ENCODE data around the gene WASF1. TPM values are rescaled to one million over a fixed set of nuclear protein-coding genes. Genes with fewer than 3 reads are reported as not detected.
"Not testable (repeated sequence)": the region's sequence is repeated elsewhere in the genome, so short reads cannot be mapped to it uniquely, and the experiment has no call there.

Gene WASF1
- total and polyA plus RNA-seq, 12 donors, result 0.43 to 3.1 (median 0.99) TPM

DNA sequence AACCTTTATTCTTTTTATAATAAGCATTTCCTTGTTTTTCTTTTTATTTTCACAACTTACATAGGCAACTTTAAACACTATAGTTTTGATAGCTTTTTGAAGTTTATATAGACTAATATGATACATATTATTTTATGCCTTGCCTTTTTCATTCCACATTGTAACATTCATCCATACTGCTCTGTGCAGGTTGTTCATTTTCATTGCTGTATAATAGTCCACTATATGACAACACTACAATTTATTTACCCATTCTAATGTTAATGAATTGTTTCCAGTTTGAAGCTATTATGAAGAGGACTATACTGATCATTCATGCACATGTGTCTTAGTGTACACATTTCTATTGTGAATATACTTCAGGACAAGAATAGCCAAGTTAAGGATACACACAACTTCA lies 49.1 kb downstream of the WASF1 start:
- ATAC-seq (no peak), DNase-seq (no peak)
- no peak for TF ChIP-seq CTCF (IDR thresholded peaks at IDR 0.05)
- no peaks in the 10 kb centered on the region for H3K36me3 ChIP-seq
- H3K27me3 ChIP-seq, result no peaks in the 10 kb centered on the region
- H3K4me1 ChIP-seq, result no peaks in the 10 kb centered on the region
- no peak overlapping the region for H3K27ac ChIP-seq
- no peak overlapping the region for H3K4me3 ChIP-seq
- intact Hi-C loops (cut with DNase I), result no loop called here
- H3K9me3 ChIP-seq, result peaks cover 0 to 13% (median 0%) of the 10 kb centered on the region in 11 donors

DNA sequence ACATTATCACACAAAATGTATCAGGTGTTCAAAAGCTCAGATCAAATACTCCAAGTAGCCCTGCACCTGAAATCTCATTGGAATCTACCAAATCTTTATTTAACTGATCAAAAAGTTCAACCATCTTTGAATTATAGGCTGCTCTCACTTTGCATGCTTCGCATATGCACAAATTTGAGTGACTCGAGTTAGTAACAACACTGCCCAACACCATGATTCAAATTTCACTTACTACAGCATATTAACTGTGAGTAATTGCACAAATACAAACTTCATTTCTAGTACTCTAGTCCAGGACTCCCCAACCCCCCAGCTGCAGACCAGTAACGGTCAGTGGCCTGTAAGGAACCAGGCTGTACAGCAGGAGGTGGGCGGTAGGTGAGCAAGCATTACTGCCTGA lies 51.1 kb downstream of the WASF1 start:
- Histone ChIP-seq H3K9me3 (peaks cover 0 to 13% (median 0%) of the 10 kb centered on the region in 11 donors), H3K36me3 (no peaks in the 10 kb centered on the region), H3K4me1 (no peaks in the 10 kb centered on the region), H3K27ac (no peak overlapping the region), H3K4me3 (no peak overlapping the region), H3K27me3 (no peaks in the 10 kb centered on the region)
- no peak for TF ChIP-seq CTCF (IDR thresholded peaks at IDR 0.05)
- ATAC-seq, result no peak
- intact Hi-C loops (cut with DNase I), result no loop called here
- WGBS, 2 donors, result 82 to 84% methylated on average over 4 of the region's 4 CpGs
- no peak for DNase-seq

DNA sequence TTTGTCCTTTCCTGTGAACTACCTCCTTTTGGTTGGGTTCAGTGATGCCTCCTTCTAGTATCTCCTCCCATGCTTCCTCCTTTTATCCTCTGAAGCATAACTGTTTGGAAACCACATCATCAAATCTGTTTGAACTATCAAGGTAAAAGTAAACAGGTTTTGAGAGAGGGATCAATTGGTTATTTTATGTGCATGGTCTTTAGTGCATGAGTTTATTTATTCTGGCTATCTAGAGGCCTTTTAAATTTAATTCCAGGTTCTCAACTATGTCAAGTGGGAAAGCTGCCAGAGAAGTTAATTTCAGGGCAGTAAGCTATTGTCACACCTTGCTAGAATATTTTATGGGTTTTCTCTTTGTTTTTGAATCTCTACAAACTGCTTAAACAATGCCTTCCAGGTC lies 54.1 kb downstream of the WASF1 start:
- Histone ChIP-seq H3K4me1 (no peaks in the 10 kb centered on the region), H3K9me3 (peaks cover 0 to 16% (median 0%) of the 10 kb centered on the region in 11 donors), H3K4me3 (no peak overlapping the region), H3K27me3 (no peaks in the 10 kb centered on the region), H3K27ac (no peak overlapping the region), H3K36me3 (no peaks in the 10 kb centered on the region)
- TF ChIP-seq CTCF (IDR thresholded peaks at IDR 0.05), result no peak
- ATAC-seq, result no peak
- DNase-seq, result no peak
- intact Hi-C loops (cut with DNase I), result no loop called here

DNA sequence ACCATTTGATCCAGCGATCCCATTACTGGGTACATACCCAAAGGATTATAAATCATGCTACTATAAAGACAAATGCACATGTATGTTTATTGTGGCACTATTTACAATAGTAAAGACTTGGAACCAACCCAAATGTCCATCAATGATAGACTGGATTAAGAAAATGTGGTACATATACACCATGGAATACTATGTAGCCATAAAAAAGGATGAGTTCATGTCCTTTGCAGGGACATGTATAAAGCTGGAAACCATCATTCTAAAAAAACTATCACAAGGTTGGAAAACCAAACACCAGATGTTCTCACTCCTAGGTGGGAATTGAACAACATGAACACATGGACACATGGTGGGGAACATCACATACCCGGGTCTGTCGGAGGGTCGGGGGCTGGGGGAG lies 57.8 kb downstream of the WASF1 start:
- H3K9me3 ChIP-seq, result peaks cover 0 to 25% (median 0%) of the 10 kb centered on the region in 11 donors
- DNase-seq; intact Hi-C loops (cut with DNase I); H3K4me3 ChIP-seq; H3K4me1 ChIP-seq; ATAC-seq; H3K27me3 ChIP-seq; H3K27ac ChIP-seq; H3K36me3 ChIP-seq: not testable (repeated sequence)
- WGBS, 2 donors, result 95 to 99% methylated on average over 4 of the region's 4 CpGs

DNA sequence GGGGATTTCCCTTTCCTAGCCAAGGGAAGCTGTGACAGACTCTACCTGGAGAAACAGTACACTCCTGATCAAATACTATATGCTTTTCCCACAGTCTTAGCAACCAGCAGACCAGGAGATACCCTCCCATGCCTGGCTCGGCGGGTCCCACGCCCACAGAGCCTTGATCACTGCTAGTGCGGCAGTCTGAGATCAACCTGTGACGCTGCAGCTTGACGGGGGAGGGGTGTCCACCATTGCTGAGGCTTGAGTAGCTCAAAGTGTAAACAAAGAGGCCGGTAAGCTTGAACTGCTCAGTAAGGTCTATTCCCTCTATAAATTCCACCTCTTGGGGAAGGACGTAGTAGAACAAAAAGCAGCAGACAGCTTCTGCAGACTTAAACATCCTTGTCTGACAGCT lies 63.2 kb downstream of the WASF1 start:
- intact Hi-C loops (cut with DNase I), result no loop called here
- 80 to 83% methylated on average over 8 of the region's 8 CpGs for WGBS, 2 donors

More for the DNA sequence above, 63.2 kb downstream of the WASF1 start:
- Histone ChIP-seq H3K9me3 (peaks cover 0 to 23% (median 0%) of the 10 kb centered on the region in 11 donors), H3K4me3 (no peak overlapping the region), H3K36me3 (no peaks in the 10 kb centered on the region), H3K4me1 (no peaks in the 10 kb centered on the region), H3K27ac (no peak overlapping the region), H3K27me3 (no peaks in the 10 kb centered on the region)
- DNase-seq (no peak), ATAC-seq (no peak)
- no peak for TF ChIP-seq CTCF (IDR thresholded peaks at IDR 0.05)

Data from heart right ventricle (tissue), 16 donors.